ENCODE measurements around the gene GMDS.

- no peak for TF ChIP-seq CTCF (IDR thresholded peaks at IDR 0.05)
- TF ChIP-seq RAD21 (IDR thresholded peaks at IDR 0.05; ENCODE audit: low read length): no peak
- TF ChIP-seq RFX5 (IDR thresholded peaks at IDR 0.05; ENCODE audit: low read length): no peak
- TF ChIP-seq EZH2phosphoT487 (IDR thresholded peaks at IDR 0.05; ENCODE audit: borderline replicate concordance, low read depth): no peak
- no peak for TF ChIP-seq ZBTB33 (IDR thresholded peaks at IDR 0.05; ENCODE audit: borderline replicate concordance, low read depth)
These were observed 15.7 kb downstream of the GMDS start for GRCh38 chr6:2229742-2230141.

Measured in SK-N-SH (cell line).